AG08395 (cell line): ENCODE measurements around the gene LPP.

ENCODE experiments used
- DNase-seq: peaks from one replicate; pipeline ENCODE4 v3.0.0; 2012; ENCODE audit warnings: mixed read lengths, low spot score

LPP gene

DNA sequence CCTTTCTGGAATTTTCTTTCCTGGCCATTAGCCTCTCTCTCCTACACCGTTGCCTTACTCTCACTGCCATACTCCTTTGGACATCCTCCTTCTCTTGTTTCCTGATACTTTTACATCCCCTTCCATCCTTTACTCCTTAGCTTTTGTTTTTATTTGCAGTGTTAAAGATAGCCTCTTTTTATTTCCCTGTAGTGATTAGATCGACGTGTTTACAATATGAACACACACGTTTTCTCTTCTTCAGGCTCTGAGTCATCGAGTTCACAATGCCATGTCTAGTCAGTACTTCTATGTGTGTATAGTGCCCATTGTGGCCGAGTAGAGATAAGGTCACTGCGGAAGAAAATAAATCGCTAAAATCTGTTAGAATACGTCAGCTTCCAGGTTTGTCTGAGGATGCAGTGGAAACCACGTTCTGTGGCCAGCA lies 208.5 kb downstream of the LPP start:
- DNase-seq = peak; percentile 67

DNA sequence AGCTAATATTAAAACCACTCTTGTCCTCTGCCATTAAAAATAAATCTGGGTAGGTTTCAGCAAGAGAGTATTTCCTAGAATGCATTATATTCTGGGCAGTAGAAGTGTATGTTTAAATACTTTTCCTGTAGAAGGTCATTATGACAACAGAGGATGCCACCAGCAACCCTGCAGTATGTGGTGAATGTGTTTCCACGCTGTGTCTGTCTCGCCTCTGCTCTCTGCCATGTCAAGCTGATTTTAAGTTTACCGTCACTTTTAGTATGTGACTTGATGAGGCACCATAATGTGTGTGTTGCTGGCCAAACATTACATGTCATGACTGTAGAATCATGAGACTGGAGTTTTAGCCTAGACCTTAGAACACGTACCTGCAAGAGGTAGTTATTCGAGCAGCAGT lies 211.2 kb downstream of the LPP start:
- DNase-seq = no peak

DNA sequence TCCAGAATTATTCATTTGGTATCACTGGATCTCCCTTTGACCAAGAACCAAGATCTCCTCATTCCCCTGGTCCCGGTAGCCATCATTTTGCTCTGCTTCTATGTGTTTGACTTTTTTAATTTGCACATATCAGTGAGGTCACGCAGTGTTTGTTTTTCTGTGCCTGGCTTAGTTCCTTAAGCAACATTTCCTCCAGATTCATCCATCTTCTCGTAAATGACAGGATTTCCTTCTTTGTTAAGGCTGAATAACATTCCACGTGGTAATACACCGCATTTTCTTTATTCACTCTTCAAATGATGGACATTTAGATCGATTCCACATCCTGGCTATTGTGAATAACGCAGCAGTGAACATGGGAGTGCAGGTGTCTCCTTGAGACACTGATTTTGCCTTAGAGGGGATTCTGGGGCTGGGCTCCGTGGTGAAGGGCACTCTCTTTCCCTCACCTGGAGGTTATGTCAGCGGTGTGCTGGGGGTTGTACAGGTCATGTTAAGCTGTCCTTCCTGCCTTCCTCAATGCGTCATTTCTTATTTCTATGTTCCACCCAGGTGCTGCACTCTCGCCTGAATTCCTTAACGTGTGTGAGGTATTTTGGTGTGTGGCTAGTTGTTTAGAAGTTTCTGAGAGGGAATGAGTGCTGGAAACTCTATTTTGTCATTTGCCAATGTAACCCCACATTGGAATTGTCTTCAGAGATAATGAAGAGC lies 212.2 kb downstream of the LPP start:
- no peak for DNase-seq

DNA sequence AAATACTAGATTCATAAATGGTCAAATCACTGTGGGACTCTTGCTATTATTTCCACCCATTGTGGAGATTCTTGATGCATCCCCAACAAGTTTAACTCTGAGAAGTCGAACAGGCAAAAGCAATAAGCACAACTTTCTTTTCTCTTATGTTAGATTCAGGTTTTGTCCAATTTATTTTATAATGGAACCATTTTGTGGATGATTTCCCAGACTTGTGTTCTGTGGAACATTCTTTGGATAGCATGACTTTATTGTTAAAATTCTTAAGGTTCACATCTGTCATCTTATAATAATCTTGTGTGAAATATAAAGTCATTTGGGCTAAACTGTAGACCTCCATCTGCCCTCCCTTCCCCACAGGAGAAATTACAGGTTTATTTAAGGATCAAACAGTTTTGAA lies 213.7 kb downstream of the LPP start:
- DNase-seq = no peak

DNA sequence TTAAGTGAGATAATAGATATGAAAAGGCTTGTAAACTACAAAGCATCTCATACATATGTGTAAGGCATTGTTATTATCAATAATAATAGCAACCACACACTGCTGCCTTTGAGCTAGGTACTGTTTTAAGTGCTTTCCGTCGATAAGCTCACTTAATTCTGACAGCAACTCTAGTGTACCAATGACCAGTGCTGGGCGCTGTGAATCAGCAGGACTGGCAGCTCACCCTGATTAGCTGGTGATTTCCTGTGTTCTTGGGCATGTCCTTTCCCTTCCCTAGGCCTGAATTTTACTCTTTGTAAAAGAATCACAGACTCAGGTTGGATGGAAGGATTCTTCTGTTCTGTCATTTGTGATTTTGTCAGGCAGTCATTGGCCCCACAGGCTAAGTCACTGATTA lies 215.6 kb downstream of the LPP start:
- DNase-seq = no peak

DNA sequence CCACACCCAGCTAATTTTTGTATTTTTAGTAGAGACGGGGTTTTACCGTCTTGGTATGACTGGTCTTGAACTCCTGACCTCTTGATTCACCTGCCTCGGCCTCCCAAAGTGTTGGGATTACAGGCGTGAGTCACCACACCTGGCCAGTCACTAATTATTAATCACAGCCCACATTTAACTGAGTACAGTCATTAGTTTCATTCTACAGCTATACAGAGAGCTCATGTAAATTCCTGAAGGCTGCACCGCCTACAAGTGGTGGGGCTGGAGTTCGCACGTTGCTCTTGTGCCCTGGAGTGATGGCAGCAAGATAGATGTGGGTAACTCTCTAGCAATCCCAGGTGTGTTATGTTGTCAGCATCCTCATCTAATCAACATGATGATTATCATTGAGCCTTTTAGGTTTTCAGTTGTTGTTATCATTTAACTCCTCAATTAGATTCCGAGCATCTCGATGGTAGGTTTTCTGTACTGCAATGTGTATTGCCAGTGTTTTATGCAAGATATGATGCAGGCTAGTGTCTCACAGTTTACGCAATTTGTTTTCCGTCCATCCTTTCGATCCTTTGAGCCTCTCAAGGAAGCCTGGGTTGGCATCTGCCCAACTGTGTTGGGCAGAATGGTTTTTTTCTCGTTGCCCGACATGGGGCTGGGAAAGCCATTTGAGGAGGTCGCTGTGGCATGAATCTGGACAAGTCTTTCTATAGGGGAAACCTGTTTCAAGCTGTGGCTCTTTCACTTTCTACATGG lies 216.3 kb downstream of the LPP start:
- no peak for DNase-seq

DNA sequence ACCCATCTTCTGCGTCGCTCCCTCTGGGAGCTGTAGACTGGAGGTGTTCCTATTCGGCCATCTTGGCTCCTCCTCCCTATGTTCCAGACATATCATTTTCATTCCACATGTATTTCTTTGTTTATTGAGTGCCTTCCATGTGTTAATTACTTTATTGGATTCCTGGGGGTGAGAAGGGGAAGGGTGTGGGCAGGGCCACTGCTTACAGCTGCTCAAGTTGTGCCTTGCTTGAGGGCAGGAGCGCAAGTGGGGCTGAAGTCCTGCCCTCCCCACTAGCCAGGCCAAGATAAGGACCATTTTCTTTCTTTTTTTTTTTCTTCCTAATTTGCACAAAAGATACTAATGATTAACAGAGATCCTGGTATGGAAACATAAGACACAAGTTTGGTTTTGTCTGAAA lies 224.8 kb downstream of the LPP start:
- no peak for DNase-seq

DNA sequence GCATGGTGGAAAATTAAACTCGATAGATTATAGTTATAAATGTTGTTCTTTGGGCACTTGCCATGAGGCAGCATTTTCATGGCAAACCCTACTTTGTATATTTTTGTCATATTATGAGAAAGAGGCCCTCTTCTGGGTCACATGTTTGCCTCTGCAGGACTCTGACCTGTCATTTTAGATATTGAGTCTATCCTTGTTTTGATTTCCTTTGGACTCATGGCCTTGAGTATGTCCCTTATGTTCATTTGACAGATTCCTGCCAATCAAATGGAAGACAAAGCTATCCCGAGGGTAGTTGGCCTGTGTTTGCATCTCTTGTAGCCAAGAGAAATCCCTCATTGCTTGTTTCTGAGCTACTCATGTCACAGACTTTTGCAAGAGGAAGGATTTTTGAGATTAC lies 226.3 kb downstream of the LPP start:
- DNase-seq = no peak

DNA sequence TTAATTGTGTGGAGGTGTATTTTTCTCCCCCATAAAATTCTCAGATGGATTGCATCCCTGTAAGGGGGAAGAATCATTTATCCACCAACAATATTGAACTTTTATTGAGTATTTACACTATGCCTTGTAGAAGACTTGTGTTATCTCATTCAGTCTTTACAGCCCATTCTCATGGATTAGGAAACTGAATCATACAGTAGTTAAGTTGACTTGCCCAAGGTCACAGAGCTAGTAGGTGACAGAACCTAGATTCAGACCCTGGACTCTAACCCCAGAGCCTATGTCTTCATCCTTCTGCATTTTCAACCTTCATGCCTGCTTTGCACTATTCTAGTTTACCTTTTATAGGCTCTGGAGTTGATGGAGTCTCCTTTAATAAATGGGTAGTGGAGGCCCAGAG lies 226.8 kb downstream of the LPP start:
- DNase-seq = no peak

DNA sequence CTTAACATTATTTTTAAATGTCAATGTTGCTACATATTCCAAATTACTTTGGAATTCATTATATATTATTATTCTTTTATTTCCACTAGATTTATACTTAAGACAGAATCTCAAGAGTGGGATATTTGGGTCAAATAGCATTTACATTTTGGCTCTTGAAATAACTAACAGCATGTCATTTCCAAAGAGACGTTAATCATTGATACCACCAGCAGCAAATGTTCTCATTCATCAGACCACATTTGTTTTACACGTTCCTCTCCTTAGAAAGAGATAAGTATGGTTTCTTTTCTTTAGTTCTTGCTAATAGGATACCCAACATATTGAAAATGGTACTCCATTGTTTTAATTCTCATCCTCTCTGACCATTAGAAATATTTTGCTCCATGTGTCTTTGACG lies 229.8 kb downstream of the LPP start:
- DNase-seq = no peak

DNA sequence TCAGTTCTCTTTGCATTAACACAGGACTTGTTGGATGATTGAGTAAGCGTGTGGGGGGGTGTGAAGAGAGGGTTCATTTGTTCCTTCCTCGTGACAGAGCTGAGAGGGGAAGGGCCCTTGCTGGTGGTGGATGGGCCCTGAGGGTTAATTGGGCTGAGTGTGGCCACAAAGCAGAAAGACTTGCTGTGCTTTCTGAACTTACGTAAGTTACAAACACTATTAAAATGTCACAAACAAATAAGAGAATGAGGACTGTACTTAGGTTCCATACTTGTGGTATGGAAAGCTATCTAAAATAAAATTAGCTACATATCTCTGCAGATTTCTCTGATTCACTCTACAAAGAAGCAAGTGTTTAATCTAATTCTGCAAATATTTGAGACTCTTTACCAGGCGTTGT lies 231.3 kb downstream of the LPP start:
- no peak for DNase-seq

DNA sequence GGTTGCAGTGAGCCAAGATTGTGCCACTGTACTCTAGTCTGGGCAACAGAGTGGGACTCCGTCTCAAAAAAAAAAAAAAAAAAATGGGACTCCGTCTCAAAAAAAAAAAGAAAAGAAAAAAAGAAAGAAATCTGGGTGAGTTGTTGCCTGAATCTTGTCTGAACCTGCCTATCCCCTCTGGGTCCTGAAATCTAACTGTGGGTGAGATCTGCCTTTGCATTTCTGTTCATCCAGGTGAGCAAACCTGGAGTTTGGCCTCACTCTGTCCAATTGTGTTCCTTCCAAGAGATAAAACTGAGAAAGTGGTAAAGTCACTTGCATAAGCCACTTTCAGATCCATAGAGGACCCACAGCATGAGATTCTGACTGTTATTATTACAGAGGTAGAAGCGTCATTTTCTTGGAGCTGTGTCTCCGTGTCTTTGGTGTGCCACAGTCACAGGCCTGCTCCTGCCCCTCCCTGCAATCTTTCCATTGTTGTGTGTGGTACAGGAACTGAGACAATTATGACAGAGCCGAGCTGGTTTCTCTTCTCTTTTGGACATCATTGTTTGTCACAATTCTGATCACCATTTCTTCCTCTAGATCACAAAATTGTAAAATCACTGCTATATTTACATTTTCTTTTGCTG lies 235.9 kb downstream of the LPP start:
- peak; percentile 56 for DNase-seq

DNA sequence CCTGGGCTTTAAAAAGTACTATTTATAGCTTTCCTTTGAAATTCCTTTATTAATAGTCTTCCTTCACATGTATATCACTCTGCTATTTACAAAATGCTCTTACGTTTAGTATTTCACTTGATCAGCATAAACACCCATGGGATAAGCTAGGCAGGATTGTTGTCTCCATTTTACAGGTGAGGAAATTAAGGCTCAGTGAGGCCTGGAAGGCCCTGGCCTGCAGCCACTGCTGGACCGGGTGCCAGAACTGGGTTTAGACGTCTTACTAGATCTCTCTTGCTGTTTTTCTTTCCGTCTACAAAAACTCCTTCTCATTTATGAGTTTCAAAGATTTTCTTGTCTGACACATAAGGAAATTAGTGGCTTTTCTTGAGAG lies 236.4 kb downstream of the LPP start:
- DNase-seq = no peak

DNA sequence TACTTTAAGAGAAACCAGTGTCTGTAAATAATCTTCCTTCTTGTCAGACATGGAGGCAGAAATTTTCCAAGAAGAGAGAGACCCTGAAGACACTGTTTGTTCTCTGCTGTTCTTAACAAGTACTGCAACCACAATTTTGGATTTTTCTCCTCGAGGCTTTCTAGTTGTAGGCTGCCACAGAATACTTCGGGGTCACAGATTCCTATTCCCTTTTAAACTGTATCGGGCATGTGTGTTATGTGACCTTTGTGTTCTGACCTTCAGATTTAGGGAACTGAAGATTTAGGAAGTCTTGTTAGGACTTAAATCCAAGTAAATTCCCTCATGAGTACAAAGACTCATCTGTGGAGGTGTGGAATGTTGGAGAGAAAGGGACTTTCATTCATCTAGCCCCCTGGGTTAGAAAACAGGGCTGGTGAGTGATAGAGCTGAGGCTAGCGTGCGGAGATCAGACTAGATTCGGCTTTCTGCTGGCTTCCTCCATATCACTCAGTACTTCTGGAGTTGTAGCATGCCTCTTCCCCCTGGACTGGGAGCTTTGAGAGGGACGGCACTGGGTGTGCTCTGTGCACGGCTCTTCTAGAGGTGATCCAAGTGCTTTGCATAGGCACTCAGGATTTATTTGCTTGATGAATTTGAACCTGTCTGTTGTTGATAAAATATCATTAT lies 237.0 kb downstream of the LPP start:
- DNase-seq = no peak

DNA sequence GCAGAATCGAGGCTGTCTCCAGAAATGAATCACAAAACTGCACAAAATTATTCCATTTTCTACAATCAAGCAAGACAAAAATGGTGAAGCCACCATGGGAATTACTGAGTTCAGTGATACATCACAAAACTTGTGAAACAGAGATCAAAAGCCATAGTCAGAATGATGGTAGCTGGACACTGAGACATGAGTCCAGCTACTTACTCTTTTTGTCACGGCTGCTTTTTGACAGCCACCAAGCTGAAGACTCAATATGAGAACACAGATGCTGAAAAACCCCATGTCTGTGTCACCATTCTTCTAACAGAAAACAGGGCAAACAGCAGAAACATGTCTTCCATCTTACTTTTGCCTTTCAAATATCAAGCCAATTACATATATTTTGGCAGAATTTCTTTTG lies 237.6 kb downstream of the LPP start:
- DNase-seq = no peak

DNA sequence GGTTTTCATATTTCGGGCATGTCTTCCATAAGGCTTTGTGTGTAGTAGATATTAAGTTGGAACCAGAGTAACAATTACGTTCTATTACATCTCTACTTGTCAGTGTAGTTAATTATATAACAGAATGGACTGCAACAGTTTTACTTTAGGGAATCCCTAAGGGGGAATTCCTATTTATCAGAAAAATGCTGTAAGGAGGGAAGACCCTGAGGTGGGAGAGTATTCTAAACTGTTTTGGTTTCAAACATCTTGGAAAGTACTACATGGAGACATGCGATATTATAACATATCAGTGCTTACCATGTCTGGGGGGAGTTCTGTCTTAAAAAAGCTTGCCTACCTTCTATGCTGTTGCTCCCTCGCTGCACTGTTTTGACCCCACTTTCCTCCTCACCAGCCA lies 238.1 kb downstream of the LPP start:
- no peak for DNase-seq

DNA sequence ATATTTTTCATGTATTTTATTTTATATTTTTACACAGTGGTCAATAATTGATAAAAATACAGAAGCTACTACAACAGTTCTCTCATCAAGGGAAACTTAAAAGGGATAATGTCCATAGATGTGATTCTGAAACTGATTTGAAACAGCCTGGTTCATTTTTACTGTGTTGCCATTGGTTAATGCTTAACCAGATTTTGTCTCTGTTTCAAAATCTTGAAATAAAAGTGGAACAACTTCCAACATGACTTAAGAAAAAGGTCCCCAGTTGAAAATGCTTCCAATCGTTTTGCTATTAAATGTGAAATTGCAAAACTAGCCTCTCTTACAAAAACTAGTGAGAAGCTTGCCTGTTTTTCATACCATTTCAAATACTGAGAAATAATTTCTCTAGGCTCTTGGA lies 240.7 kb downstream of the LPP start:
- DNase-seq = no peak

DNA sequence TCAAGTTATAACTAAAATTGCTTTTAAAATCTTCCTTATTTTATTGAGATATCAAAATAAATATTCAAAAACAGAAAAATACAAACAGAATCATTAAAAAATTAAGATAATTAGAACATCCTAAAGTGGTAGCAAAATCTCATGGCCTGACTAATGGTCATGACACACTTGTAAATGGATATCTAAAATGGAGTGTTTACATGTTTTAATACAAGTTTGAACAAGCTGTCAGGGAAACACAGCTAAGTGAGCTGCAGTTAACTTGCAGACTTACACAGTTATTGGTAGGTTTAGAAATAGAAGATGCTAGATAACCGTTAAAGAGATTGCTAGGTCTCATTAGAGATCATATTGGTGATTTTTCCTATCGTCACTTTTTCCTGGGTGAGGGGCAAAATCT lies 242.3 kb downstream of the LPP start:
- no peak for DNase-seq

DNA sequence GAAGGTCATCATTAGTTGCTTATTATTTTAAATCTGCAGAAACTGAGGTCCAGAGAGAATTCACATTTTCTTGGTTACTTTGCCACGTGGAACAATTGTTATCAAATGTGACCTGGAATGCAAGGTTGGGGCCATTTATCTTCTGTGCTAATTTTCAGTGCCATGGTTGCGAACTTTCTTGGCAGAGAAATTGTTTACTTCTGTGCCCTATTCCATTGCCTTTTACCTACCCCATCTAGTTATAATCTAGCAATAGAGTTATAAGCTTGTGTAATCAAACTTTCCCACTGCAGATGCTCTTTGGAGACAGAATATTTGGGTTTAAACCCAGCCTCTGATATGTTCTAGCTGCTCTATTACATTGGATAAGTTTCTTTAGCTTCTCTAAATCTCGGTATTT lies 242.9 kb downstream of the LPP start:
- no peak for DNase-seq

DNA sequence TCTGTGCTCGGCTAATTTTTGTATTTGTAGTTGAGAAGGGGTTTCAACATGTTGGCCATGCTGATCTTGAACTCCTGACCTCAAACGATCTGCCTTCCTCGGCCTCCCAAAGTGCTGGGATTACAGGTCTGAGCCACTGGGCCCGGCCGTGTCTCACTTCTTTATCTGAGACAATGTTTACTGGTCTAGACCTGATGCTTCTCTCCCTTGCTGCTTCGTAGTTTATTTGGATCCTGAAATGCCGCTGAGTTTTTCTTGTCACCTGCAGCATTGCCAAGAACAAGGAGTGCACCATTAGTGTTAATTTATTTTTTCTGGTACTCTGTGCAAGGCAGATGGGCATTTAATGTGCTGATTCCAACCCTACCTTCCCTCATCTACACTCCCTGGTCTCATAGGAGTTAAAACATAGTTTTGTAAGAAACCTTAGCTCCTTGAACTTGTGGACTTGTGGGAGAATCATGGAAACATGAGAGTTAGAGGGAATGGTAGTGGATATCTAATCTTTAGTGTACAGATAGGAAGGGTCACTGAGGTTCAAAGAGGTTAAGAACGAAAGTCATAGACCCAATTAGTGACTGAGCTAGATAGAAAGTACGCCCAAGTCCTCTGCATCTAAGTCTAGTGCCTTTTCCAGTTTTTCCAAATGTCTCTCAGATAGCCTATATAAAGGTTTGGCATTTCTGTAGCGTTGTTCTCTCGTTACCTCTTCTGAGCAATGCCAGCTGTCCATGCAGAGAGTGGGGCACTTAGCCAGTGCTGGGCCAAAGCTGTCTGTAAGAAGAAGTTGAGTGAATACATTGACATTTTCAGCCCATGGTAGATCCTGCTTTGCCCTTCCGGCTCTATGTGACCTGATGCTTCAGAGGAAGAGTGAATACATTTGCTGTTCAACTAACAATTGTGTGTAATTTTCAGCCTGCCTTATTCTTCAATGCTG lies 244.1 kb downstream of the LPP start:
- DNase-seq = no peak

DNA sequence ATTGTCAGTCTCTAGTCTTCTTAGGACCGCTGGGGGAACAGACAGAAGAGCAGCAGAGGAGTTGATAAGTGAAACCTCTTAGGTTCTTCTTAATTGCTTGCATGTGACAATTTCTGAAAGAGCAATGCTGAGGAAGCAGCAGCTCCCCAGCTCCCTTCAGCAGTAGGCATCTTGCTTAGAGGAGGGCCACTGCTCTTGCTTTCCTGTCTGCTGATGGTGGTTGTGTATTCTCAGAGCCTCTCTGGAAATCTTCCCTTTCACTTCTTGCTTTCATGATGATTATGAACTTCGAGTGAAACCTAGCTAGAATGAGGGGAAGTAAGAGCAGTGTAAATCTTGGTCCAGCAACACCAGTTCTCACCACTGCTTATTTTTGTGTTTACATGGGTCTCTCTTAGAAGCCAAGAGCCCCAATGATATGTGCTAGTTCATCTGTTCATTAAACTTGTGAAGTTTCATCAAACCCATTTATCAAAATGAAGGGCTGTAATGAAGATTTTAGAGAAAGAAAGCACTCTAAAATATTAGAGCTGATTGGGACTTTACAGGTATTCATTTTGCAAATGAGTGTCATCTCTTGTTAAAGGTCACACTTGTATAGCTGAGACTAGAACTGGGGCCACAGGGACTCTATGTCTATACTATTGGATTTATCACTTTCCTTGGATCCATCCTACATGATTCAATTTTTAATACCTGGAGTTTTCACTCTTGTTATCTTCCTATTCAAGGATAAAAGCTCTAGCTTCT lies 246.7 kb downstream of the LPP start:
- no peak for DNase-seq
